HCT116 (cell line): ENCODE measurements around the gene DBX2. TPM values are rescaled to one million over a fixed set of nuclear protein-coding genes. Genes with fewer than 3 reads are reported as not detected.

ENCODE experiments used
- ATAC-seq: fragments of 200-7000 bp; cut with Tn5 transposase; 2 replicates; pipeline ENCODE4 v1.9.1; 2020; ENCODE audit warnings: mild to moderate bottlenecking, moderate library complexity
- BruUV-seq: library from RNA; stranded (reverse); fragments of 400-500 nt; replicated peaks from 2 replicates; lab custom pipeline; 2021; lab: Mats Ljungman, UMichigan
- CTCF ChIA-PET: fragments of 300-600 bp; sonication (Branson Sonifier 250); formaldehyde crosslinking; loops from one replicate; lab custom pipeline; 2021; ENCODE audit warnings: antibody characterized with exemption; lab: Charles Lee
- POLR2A ChIA-PET: fragments of 300-600, 350-600 bp; sonication (Branson Sonifier 250); formaldehyde crosslinking; loops from one replicate; lab custom pipeline; 2021; ENCODE audit warnings: antibody characterized with exemption; lab: Charles Lee
- RAD21 ChIA-PET, 2 experiments: fragments of 300-600 bp; sonication (Branson Sonifier 250); formaldehyde crosslinking; loops; one replicate each; lab custom pipeline; 2023; ENCODE audit warnings: low total read pairs in 2 of 2; ENCODE audit not compliant: uncharacterized antibody in 2 of 2, unreplicated experiment in 2 of 2, low non-redundant PET in 1 of 2; lab: Charles Lee
- DNase-seq: peaks from one replicate; pipeline ENCODE4 v3.0.0-alpha.2; 2010; ENCODE audit warnings: low read depth, low spot score
- H2AFZ ChIP-seq: fragments of 200-600 bp; shearing (Covaris generic), sonication (generic); 2 replicates; pipeline ENCODE4 v1.6.1; 2017; ENCODE audit warnings: low read depth, mixed run types, mixed read lengths, antibody characterized with exemption, low read length; ENCODE audit not compliant: poor library complexity, severe bottlenecking
- H3K27ac ChIP-seq: 2 replicates; pipeline ENCODE4 v1.5.1; 2012; ENCODE audit warnings: low read depth, low read length
- H3K27me3 ChIP-seq: fragments of 200-600 bp; sonication (generic); 2 replicates; pipeline ENCODE4 v1.6.1; 2016; ENCODE audit warnings: mixed run types, low read length, mixed read lengths; ENCODE audit not compliant: insufficient read depth
- H3K36me3 ChIP-seq, 2 experiments: fragments of 200-500 bp in 1 of 2; fragments of 200-600 bp in 1 of 2; sonication (Bioruptor generic) in 1 of 2; sonication (generic) in 1 of 2; 2 replicates each; pipeline versions ENCODE4 v1.5.1 to v1.6.1; 2014 to 2016; ENCODE audit warnings: low read length in 2 of 2, inconsistent platforms in 1 of 2, mixed read lengths in 1 of 2, mixed run types in 1 of 2; ENCODE audit not compliant: insufficient read depth in 2 of 2, control insufficient read depth in 1 of 2
- H3K4me1 ChIP-seq, 2 experiments: fragments of 200-600 bp in 1 of 2; sonication (generic) in 1 of 2; 2 replicates each; pipeline versions ENCODE4 v1.5.1 to v1.6.1; 2012 to 2017; ENCODE audit warnings: low read length in 2 of 2, inconsistent platforms in 1 of 2, mild to moderate bottlenecking in 1 of 2, mixed read lengths in 1 of 2, mixed run types in 1 of 2, moderate library complexity in 1 of 2; ENCODE audit not compliant: insufficient read depth in 2 of 2, control insufficient read depth in 1 of 2
- H3K4me2 ChIP-seq: fragments of 200-600 bp; sonication (generic); 2 replicates; pipeline ENCODE4 v1.6.1; 2017; ENCODE audit warnings: mixed run types, low read length, mixed read lengths
- H3K4me3 ChIP-seq, 2 experiments: fragments of 200-600 bp in 1 of 2; sonication (generic) in 1 of 2; replicated peaks in 1 of 2; 2 replicates each; pipeline ENCODE4 v1.5.1; 2011 to 2016; ENCODE audit warnings: low read length in 2 of 2, control low read depth in 1 of 2, low read depth in 1 of 2, mild to moderate bottlenecking in 1 of 2, mixed read lengths in 1 of 2, mixed run types in 1 of 2
- H3K79me2 ChIP-seq: fragments of 200-600 bp; sonication (generic); 2 replicates; pipeline ENCODE4 v1.6.1; 2017; ENCODE audit warnings: mild to moderate bottlenecking, mixed run types, low read length, moderate library complexity, mixed read lengths; ENCODE audit not compliant: insufficient read depth
- H3K9ac ChIP-seq: fragments of 200-600 bp; sonication (generic); 2 replicates; pipeline ENCODE4 v1.6.1; 2016; ENCODE audit warnings: low read length, mixed read lengths
- H3K9me2 ChIP-seq: fragments of 200-600 bp; sonication (generic), shearing (Covaris generic); 2 replicates; pipeline ENCODE4 v1.6.1; 2017; ENCODE audit warnings: mixed run types, mild to moderate bottlenecking, moderate library complexity; ENCODE audit not compliant: insufficient read depth
- H3K9me3 ChIP-seq, 2 experiments: fragments of 200-500 bp in 1 of 2; fragments of 200-600 bp in 1 of 2; sonication (Bioruptor generic) in 1 of 2; sonication (generic) in 1 of 2; 2 replicates each; pipeline ENCODE4 v1.6.1; 2014 to 2017; ENCODE audit warnings: low read length in 2 of 2, mixed read lengths in 2 of 2, inconsistent platforms in 1 of 2, low read depth in 1 of 2, mild to moderate bottlenecking in 1 of 2, mixed run types in 1 of 2, moderate library complexity in 1 of 2; ENCODE audit not compliant: control insufficient read depth in 1 of 2, insufficient read depth in 1 of 2
- H4K20me1 ChIP-seq: fragments of 200-600 bp; sonication (generic), shearing (Covaris generic); 2 replicates; pipeline ENCODE4 v1.6.1; 2017; ENCODE audit warnings: mixed run types, mild to moderate bottlenecking, moderate library complexity; ENCODE audit not compliant: insufficient read depth
- CBX3 ChIP-seq: IDR thresholded peaks from 2 replicates; pipeline ENCODE4 v1.6.1; 2012; ENCODE audit warnings: low read depth
- CEBPB ChIP-seq: IDR thresholded peaks from 2 replicates; pipeline ENCODE4 v1.6.1; 2012; ENCODE audit warnings: low read depth
- EGR1 ChIP-seq: IDR thresholded peaks from 2 replicates; pipeline ENCODE4 v1.6.1; 2012; ENCODE audit warnings: low read depth
- ELF1 ChIP-seq: IDR thresholded peaks from 2 replicates; pipeline ENCODE4 v1.6.1; 2012; ENCODE audit warnings: low read depth, borderline replicate concordance
- EZH2 ChIP-seq: fragments of 200-600 bp; sonication (generic); IDR thresholded peaks from 2 replicates; pipeline ENCODE4 v1.6.1; 2017; ENCODE audit warnings: antibody characterized with exemption, mixed run types
- JUND ChIP-seq: IDR thresholded peaks from 2 replicates; pipeline ENCODE4 v1.6.1; 2012
- POLR2A ChIP-seq: IDR thresholded peaks from 2 replicates; pipeline ENCODE4 v1.7.0; 2011; ENCODE audit warnings: borderline replicate concordance; ENCODE audit not compliant: insufficient read depth, insufficient read length; ENCODE audit errors: extremely low read depth
- POLR2AphosphoS5 ChIP-seq: IDR thresholded peaks from 2 replicates; pipeline ENCODE4 v1.6.1; 2011; ENCODE audit warnings: mild to moderate bottlenecking, low read depth, low read length, moderate library complexity
- ZFX ChIP-seq: fragments of 450-650 bp; IDR thresholded peaks from 2 replicates; pipeline ENCODE4 v1.6.1; 2017
- intact Hi-C: fragments of 100-400 bp; cut with micrococcal nuclease; formaldehyde crosslinking; loops from 2 replicates; pipeline ENCODE4 v1.10.0; 2022
- total RNA-seq: library from RNA; stranded (reverse); gene quantifications from one replicate; pipeline ENCODE4 v1.2.1, GENCODE V29; 2021; ENCODE audit not compliant: unreplicated experiment
- TF ChIP-seq, protein P1 (sequence below): IDR thresholded peaks from 2 replicates; pipeline ENCODE4 v1.6.1; 2012; ENCODE audit warnings: low read depth
- TF ChIP-seq, protein P2 (sequence below), 3 experiments: fragments of 200-600 bp in 1 of 3; sonication (generic) in 1 of 3; IDR thresholded peaks in 2 of 3; conservative IDR thresholded peaks in 1 of 3; 2 replicates each; pipeline ENCODE4 v1.5.1; 2012 to 2017; ENCODE audit warnings: low read depth in 2 of 3, low read length in 2 of 3, antibody characterized with exemption in 1 of 3, borderline replicate concordance in 1 of 3, control low read depth in 1 of 3, mild to moderate bottlenecking in 1 of 3, mixed read lengths in 1 of 3, mixed run types in 1 of 3, moderate library complexity in 1 of 3; ENCODE audit not compliant: insufficient read depth in 1 of 3
- TF ChIP-seq, protein P3 (sequence below): IDR thresholded peaks from 2 replicates; pipeline ENCODE4 v1.6.1; 2011; ENCODE audit warnings: mild to moderate bottlenecking, low read length, moderate library complexity; ENCODE audit not compliant: insufficient replicate concordance; ENCODE audit errors: extremely low read depth

Gene DBX2
- total RNA-seq, 1 experiment from 2014 or later, result not detected

DNA sequence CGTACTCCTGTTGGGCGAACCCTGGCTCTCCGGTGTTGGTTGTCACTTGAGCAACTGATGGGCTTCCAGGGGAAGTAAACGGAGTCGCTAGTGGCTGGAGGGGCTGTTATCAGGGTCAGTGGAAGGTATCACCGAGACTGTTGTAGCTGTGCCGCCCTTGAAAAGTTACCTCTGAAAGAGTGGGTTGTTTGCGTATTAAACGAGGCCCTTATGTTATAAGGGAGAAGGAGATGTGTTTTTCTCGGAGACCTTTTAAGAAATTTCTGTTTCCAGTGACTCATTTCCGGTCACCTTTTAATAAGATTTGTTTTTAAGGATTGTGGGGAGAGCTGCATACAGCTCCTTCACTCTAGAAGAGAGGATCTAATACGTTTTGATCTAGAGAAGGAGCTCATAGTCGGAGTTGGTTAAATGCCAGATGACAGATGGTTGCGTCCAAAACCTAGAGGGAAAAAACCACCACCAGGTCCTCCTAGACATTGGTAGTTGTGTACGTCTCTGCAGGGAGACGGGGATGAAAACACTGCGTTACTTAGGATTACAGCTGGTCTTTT, 750 bp upstream of the DBX2 start:
- no peak for ATAC-seq
- CTCF ChIA-PET, result interaction anchor here (1.4 kb wide), 1 partner anchor 79 kb away, joined by 3 read pairs; no protein-coding TSS in a partner anchor

More for the DNA sequence above, 750 bp upstream of the DBX2 start:
- no peak overlapping the region for H2AFZ ChIP-seq
- no peaks in the 10 kb centered on the region for H3K36me3 ChIP-seq
- no peak overlapping the region for H3K9ac ChIP-seq
- DNase-seq, result no peak
- H3K9me3 ChIP-seq, result no peaks in the 10 kb centered on the region
- POLR2A ChIA-PET, result no interaction called here
- intact Hi-C loops, result no loop called here
- no peak for TF ChIP-seq ELF1
- TF ChIP-seq POLR2AphosphoS5, result no peak
- TF ChIP-seq CEBPB, result no peak
- no peak for TF ChIP-seq EZH2
- TF ChIP-seq EGR1, result no peak
- TF ChIP-seq JUND, result no peak
- TF ChIP-seq CBX3, result no peak
- TF ChIP-seq, protein P1, sequence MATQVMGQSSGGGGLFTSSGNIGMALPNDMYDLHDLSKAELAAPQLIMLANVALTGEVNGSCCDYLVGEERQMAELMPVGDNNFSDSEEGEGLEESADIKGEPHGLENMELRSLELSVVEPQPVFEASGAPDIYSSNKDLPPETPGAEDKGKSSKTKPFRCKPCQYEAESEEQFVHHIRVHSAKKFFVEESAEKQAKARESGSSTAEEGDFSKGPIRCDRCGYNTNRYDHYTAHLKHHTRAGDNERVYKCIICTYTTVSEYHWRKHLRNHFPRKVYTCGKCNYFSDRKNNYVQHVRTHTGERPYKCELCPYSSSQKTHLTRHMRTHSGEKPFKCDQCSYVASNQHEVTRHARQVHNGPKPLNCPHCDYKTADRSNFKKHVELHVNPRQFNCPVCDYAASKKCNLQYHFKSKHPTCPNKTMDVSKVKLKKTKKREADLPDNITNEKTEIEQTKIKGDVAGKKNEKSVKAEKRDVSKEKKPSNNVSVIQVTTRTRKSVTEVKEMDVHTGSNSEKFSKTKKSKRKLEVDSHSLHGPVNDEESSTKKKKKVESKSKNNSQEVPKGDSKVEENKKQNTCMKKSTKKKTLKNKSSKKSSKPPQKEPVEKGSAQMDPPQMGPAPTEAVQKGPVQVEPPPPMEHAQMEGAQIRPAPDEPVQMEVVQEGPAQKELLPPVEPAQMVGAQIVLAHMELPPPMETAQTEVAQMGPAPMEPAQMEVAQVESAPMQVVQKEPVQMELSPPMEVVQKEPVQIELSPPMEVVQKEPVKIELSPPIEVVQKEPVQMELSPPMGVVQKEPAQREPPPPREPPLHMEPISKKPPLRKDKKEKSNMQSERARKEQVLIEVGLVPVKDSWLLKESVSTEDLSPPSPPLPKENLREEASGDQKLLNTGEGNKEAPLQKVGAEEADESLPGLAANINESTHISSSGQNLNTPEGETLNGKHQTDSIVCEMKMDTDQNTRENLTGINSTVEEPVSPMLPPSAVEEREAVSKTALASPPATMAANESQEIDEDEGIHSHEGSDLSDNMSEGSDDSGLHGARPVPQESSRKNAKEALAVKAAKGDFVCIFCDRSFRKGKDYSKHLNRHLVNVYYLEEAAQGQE, result no peak
- TF ChIP-seq, protein P2, sequence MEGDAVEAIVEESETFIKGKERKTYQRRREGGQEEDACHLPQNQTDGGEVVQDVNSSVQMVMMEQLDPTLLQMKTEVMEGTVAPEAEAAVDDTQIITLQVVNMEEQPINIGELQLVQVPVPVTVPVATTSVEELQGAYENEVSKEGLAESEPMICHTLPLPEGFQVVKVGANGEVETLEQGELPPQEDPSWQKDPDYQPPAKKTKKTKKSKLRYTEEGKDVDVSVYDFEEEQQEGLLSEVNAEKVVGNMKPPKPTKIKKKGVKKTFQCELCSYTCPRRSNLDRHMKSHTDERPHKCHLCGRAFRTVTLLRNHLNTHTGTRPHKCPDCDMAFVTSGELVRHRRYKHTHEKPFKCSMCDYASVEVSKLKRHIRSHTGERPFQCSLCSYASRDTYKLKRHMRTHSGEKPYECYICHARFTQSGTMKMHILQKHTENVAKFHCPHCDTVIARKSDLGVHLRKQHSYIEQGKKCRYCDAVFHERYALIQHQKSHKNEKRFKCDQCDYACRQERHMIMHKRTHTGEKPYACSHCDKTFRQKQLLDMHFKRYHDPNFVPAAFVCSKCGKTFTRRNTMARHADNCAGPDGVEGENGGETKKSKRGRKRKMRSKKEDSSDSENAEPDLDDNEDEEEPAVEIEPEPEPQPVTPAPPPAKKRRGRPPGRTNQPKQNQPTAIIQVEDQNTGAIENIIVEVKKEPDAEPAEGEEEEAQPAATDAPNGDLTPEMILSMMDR (IDR thresholded peaks at IDR 0.05 in 2 of 3, conservative IDR thresholded peaks at IDR 0.05 in 1 of 3; ENCODE audit: borderline replicate concordance in 1 of 3, insufficient read depth in 1 of 3, low read depth in 2 of 3, low read length in 2 of 3), result no peak
- TF ChIP-seq ZFX, result no peak
- no peak for TF ChIP-seq POLR2A
- TF ChIP-seq, protein P3, sequence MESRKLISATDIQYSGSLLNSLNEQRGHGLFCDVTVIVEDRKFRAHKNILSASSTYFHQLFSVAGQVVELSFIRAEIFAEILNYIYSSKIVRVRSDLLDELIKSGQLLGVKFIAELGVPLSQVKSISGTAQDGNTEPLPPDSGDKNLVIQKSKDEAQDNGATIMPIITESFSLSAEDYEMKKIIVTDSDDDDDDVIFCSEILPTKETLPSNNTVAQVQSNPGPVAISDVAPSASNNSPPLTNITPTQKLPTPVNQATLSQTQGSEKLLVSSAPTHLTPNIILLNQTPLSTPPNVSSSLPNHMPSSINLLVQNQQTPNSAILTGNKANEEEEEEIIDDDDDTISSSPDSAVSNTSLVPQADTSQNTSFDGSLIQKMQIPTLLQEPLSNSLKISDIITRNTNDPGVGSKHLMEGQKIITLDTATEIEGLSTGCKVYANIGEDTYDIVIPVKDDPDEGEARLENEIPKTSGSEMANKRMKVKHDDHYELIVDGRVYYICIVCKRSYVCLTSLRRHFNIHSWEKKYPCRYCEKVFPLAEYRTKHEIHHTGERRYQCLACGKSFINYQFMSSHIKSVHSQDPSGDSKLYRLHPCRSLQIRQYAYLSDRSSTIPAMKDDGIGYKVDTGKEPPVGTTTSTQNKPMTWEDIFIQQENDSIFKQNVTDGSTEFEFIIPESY, result no peak
- RAD21 ChIA-PET, result no interaction called here
- H3K4me1 ChIP-seq, result no peaks in the 10 kb centered on the region
- H3K9me2 ChIP-seq, result no peaks in the 10 kb centered on the region
- H4K20me1 ChIP-seq, result no peaks in the 10 kb centered on the region
- no peaks in the 10 kb centered on the region for H3K27me3 ChIP-seq
- H3K4me3 ChIP-seq, result no peak overlapping the region
- H3K4me2 ChIP-seq, result no peak overlapping the region
- H3K27ac ChIP-seq, result no peak overlapping the region
- no peaks in the 10 kb centered on the region for H3K79me2 ChIP-seq
- BruUV-seq, result no TSS peak
